SU-DHL-6 (cell line): Measurements from ENCODE around the gene CLASP1.

Experiments
- H2AFZ ChIP-seq: fragments of 200-600 bp; sonication (generic); 2 replicates; pipeline ENCODE4 v1.6.1; 2014; ENCODE audit warnings: low read depth, mild to moderate bottlenecking, moderate library complexity, mixed read lengths, antibody characterized with exemption, low read length; ENCODE audit not compliant: severe bottlenecking
- H3F3A ChIP-seq: fragments of 200-600 bp; shearing (Covaris generic); 2 replicates; pipeline ENCODE4 v1.6.0; 2016; ENCODE audit warnings: antibody characterized with exemption, mild to moderate bottlenecking; ENCODE audit not compliant: insufficient read depth
- H3K27ac ChIP-seq: fragments of 200-600 bp; sonication (generic); 2 replicates; pipeline ENCODE4 v1.5.1; 2016; ENCODE audit warnings: low read depth, mild to moderate bottlenecking, low read length, moderate library complexity, mixed read lengths
- H3K27me3 ChIP-seq: fragments of 200-600 bp; sonication (generic), shearing (Covaris generic); 2 replicates; pipeline ENCODE4 v1.6.0; 2014; ENCODE audit warnings: mild to moderate bottlenecking, low read length
- H3K36me3 ChIP-seq: fragments of 200-600 bp; sonication (generic); 2 replicates; pipeline ENCODE4 v1.6.1; 2014; ENCODE audit warnings: mild to moderate bottlenecking, low read length, mixed read lengths
- H3K4me2 ChIP-seq: fragments of 300-600, 200-600 bp; shearing (Covaris generic), sonication (generic); 2 replicates; pipeline ENCODE4 v1.6.0; 2014; ENCODE audit warnings: low read length, low read depth, mild to moderate bottlenecking; ENCODE audit not compliant: poor library complexity, severe bottlenecking
- H3K4me3 ChIP-seq: fragments of 200-600 bp; sonication (generic); 2 replicates; pipeline ENCODE4 v1.5.1; 2014; ENCODE audit warnings: antibody characterized with exemption, low read length, mild to moderate bottlenecking, mixed read lengths; ENCODE audit not compliant: insufficient read depth, poor library complexity, severe bottlenecking
- H3K79me2 ChIP-seq: fragments of 200-600 bp; sonication (generic); 2 replicates; pipeline ENCODE4 v1.6.1; 2014; ENCODE audit warnings: mild to moderate bottlenecking, low read length, moderate library complexity; ENCODE audit not compliant: insufficient read depth
- H3K9ac ChIP-seq: fragments of 200-600 bp; sonication (generic); 2 replicates; pipeline ENCODE4 v1.7.0; 2014; ENCODE audit warnings: mild to moderate bottlenecking, low read length
- H3K9me2 ChIP-seq: fragments of 200-600 bp; sonication (generic); replicated peaks from 2 replicates; pipeline ENCODE4 v1.6.1; 2014; ENCODE audit warnings: low read length; ENCODE audit not compliant: insufficient read depth
- H3K9me3 ChIP-seq: fragments of 200-600 bp; sonication (generic); 2 replicates; pipeline ENCODE4 v1.6.1; 2014; ENCODE audit warnings: low read length, mixed read lengths; ENCODE audit not compliant: insufficient read depth
- H4K20me1 ChIP-seq: fragments of 200-600 bp; sonication (generic); 2 replicates; pipeline ENCODE4 v1.6.1; 2014; ENCODE audit warnings: low read depth, mild to moderate bottlenecking, antibody characterized with exemption, low read length, moderate library complexity, mixed read lengths
- EZH2phosphoT487 ChIP-seq: fragments of 200-600 bp; sonication (generic), shearing (Covaris generic); conservative IDR thresholded peaks from 2 replicates; pipeline ENCODE4 v1.6.1; 2018; ENCODE audit warnings: mild to moderate bottlenecking, antibody characterized with exemption, low read length, moderate library complexity, mixed read lengths
- TF ChIP-seq, protein P1 (sequence below): fragments of 200-600 bp; sonication (generic); IDR thresholded peaks from one replicate; pipeline ENCODE4 v1.5.1; 2017; ENCODE audit warnings: antibody characterized with exemption, mild to moderate bottlenecking, low read length, moderate library complexity; ENCODE audit not compliant: insufficient read depth, poor library complexity, severe bottlenecking

Gene CLASP1

DNA sequence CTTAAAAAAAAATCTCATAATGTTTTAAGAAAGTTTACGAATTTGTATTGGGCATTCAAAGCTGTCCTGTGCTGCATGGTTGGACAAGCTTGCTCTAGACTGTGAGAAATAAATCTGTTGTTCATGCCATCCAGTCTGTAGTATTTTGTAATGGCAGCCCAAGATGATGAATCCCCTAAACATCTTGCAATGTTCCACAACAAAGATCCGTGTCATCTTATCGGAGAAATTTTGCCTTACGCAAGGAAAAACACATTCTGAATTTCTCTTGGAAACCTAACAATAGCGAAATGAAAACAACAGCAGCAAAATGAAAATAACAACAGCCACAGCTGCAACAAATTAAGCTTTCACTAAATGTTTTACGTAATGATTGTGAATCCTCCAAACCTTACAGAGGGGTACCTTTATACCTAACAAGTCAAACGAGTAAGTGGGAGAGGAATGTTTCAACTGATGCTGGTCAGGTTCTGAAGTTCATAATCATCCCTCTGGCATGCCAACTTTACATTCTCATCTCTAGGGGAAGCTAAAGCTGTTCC lies 194.6 kb downstream of the CLASP1 start:
- Histone ChIP-seq H3F3A (no peaks in the 10 kb centered on the region), H3K27me3 (no peaks in the 10 kb centered on the region), H2AFZ (no peak overlapping the region), H3K4me2 (no peak overlapping the region), H3K27ac (no peak overlapping the region), H3K9me2 (no peaks in the 10 kb centered on the region), H3K36me3 (peaks cover 13% of the 10 kb centered on the region), H4K20me1 (no peaks in the 10 kb centered on the region), H3K79me2 (no peaks in the 10 kb centered on the region), H3K9me3 (no peaks in the 10 kb centered on the region), H3K4me3 (no peak overlapping the region), H3K9ac (no peak overlapping the region)
- TF ChIP-seq, protein P1, sequence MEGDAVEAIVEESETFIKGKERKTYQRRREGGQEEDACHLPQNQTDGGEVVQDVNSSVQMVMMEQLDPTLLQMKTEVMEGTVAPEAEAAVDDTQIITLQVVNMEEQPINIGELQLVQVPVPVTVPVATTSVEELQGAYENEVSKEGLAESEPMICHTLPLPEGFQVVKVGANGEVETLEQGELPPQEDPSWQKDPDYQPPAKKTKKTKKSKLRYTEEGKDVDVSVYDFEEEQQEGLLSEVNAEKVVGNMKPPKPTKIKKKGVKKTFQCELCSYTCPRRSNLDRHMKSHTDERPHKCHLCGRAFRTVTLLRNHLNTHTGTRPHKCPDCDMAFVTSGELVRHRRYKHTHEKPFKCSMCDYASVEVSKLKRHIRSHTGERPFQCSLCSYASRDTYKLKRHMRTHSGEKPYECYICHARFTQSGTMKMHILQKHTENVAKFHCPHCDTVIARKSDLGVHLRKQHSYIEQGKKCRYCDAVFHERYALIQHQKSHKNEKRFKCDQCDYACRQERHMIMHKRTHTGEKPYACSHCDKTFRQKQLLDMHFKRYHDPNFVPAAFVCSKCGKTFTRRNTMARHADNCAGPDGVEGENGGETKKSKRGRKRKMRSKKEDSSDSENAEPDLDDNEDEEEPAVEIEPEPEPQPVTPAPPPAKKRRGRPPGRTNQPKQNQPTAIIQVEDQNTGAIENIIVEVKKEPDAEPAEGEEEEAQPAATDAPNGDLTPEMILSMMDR: no peak
- no peak for TF ChIP-seq EZH2phosphoT487

DNA sequence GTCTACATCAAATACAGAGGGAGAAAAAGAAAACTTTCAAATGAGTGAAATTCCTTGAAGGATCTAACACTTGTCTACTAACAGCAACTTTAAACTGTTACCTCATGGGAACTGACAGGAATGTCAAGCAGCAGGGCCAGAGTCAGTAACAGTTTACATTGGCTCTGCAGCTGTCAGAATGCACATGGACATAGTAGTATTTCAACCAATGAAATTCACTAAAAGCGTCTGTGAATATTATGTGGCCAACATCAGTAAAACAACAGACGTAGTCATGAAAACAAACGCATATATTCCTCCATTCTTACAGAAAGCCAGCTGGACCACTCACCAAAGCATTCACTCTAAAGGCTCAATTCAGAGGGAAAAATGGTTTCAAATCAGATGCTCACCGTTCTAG lies 197.9 kb downstream of the CLASP1 start:
- Histone ChIP-seq H3K4me2 (no peak overlapping the region), H3K4me3 (no peak overlapping the region), H3K9ac (no peak overlapping the region), H3K9me3 (no peaks in the 10 kb centered on the region), H3K36me3 (peaks cover 5% of the 10 kb centered on the region), H2AFZ (no peak overlapping the region), H3K9me2 (no peaks in the 10 kb centered on the region), H3K27me3 (no peaks in the 10 kb centered on the region), H4K20me1 (no peaks in the 10 kb centered on the region), H3F3A (no peaks in the 10 kb centered on the region), H3K79me2 (no peaks in the 10 kb centered on the region), H3K27ac (no peak overlapping the region)
- no peak for TF ChIP-seq EZH2phosphoT487
- TF ChIP-seq, protein P1: no peak

DNA sequence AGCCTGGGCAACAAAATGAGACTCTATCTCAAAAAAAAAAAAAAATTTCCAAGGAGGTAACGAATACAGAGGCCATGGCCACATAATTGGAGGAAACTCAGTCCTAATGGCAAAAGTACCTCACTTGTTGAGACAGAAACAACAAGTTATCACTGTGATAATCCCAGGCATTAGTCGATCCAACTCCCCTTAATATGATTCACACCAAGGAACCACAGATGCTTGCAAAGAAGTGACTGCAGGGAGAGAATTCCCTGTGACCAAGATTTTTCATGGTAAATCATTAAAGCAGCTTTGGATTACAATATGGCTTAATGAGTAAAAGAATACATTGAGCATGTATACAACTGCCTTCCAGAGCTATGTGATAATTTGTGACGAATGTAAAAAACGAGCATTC lies 199.0 kb downstream of the CLASP1 start:
- Histone ChIP-seq H3K4me2 (no peak overlapping the region), H3K9me2 (no peaks in the 10 kb centered on the region), H3K27me3 (no peaks in the 10 kb centered on the region), H3F3A (no peaks in the 10 kb centered on the region), H3K27ac (no peak overlapping the region), H3K79me2 (no peaks in the 10 kb centered on the region), H4K20me1 (no peaks in the 10 kb centered on the region), H3K9me3 (no peaks in the 10 kb centered on the region), H2AFZ (no peak overlapping the region), H3K36me3 (peaks cover 9% of the 10 kb centered on the region), H3K9ac (no peak overlapping the region), H3K4me3 (no peak overlapping the region)
- no peak for TF ChIP-seq EZH2phosphoT487
- TF ChIP-seq, protein P1: no peak
